Forelimb muscle (tissue), 1 donor: ENCODE measurements around the gene CCDC177. TPM values are rescaled to one million over a fixed set of nuclear protein-coding genes. Genes with fewer than 3 reads are reported as not detected.

Experiments
- DNase-seq: peaks from one replicate; pipeline ENCODE4 v3.0.0-alpha.2; 2013; ENCODE audit warnings: low read depth
- polyA plus RNA-seq: library from polyadenylated mRNA; unstranded; fragments of 120-200 nt; gene quantifications from one replicate; pipeline ENCODE4 v1.2.1, GENCODE V29; 2013; ENCODE audit not compliant: insufficient read length

The CCDC177 gene
- polyA plus RNA-seq, 1 donor: not detected

DNA sequence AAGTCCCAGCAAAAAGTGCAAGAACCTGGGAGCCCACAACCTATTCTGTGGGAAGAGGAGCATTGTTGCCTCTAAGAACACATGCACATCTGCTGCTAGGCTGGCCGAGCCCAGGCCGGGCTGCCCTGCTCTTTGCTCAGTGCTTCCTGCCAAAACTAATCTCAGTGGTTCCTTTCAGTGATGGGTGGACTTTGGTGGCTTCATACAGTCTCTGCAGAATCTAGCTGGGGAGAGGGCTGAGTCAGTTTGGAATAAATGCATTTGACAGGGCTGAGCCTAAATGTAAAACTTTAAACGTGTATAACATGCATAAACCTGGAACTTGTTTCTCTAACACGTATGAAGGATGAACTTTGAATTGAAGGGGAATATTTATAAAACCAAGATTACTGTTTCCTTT lies 44.6 kb downstream of the CCDC177 start:
- DNase-seq: no peak

DNA sequence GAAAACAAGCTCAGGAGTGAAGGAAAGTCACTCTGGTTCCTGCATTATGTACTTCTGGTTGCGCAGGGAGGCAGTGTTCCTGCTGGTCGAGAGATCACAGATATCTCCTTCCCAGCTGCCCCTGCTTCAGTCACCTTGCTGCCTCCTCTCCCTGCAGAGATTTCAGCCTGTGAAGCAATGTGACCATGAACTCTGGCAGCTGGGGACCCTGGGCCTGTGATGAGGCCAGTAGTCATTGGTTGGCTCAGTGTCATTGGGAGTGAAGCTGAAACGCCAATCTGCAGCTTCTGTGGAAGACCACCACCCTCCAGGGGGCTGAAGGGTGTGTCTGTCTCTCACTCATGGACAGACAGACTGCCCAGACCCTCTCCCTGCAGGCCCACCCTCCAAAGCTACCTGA lies 45.1 kb downstream of the CCDC177 start:
- DNase-seq: no peak

DNA sequence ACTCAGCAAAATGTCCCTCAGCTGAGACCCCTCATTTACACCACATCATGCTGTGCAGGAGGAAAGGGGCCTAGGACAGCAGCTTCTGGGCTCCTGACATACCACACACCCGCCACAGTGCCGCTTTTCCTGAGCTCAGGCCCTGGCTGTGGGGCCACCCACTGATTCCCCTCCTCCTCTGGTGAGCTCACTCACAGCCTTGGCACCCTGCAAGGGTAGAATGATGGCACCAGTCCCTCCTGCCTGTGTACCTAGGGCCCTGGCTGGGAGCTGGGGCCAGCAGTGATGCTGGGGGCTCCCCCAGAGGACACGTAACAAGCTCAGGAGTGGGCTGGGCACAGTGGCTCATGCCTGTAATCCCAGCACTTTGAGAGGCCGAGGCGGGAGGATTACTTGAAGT lies 45.7 kb downstream of the CCDC177 start:
- DNase-seq: no peak

DNA sequence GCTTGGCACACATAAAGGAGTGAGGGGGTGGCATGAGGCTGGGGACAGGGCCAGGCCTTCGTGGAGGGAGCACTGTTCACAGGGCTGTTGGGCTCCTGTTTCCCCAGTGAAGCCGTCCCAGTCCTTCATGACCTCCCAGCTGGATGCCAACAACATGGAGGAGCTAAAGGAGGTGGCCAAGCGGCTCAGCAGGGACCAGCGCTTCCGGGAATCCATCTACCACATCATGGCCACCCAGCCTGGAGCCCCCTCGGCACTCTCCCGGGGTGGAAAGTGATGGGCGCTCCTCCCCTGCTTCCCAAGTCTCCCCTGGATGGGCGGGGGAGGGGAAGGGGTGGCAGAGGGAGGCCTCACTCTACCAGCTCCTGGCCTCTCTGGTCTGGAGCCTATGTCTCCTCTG lies 46.5 kb downstream of the CCDC177 start:
- no peak for DNase-seq

DNA sequence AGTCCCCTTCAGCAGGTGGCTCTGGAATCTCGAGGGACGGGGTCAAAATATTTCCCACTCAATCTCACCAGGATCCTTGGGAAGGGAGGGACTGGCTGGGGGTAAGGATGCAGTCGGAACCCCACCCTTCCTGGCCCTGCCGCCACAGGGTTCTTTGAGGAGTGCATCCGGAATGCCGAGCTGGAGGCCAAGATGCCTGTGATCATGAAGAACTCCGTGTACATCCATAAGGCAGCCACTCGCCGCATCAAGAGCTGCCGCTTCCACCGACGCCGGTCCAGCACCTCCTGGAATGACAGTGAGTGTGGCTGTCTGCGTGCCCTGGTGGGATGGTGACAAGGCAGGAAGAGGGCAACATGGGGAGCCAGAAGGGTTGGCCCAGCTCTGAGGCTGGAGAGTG lies 47.0 kb downstream of the CCDC177 start:
- DNase-seq: no peak

DNA sequence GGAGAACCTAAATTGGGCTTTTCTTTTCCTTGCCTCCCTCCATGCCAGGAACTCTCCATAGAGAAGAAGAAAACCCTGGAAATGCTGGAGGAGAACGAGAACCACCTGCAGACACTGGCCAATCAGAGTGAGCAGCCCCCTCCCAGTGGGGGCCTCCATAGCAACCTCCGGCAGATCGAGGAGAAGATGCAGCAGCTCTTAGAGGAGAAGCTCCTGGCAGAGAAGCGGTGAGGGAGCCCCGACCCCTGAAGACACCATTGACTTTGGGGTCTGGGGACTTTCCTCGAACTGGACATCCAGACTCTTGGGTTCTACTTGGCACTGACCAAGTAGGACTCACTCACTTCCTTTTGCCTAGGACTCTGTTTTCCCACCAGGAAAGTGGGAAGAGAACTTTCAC lies 48.8 kb downstream of the CCDC177 start:
- DNase-seq: no peak

DNA sequence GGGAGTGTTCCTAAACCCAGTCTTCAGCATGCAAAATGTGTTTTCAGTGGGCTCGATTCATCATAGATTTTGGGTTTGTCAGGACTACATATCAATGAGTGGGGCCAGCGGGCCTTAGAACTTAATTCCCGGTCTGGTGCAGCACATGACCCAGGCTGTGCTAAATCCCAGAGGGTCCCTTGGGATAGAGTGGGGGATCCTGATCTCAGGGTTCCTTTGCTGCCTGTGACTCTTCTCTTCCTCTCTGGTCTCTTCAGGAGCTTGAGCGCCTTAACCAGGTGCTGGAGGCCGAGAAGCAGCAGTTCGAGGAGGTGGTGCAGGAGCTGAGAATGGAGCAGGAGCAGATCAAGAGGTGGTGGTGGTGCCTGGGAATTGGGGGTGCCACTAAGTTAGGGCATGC lies 52.6 kb downstream of the CCDC177 start:
- no peak for DNase-seq

Other genes starting within 250 kb of the CCDC177 start
- gene ERH, start 176.6 kb downstream of the CCDC177 start, polyA plus RNA-seq: 137 TPM
- 27.7 TPM for gene SLC39A9, start 176.2 kb downstream of the CCDC177 start, polyA plus RNA-seq
- gene PLEKHD1, start 90.1 kb downstream of the CCDC177 start, polyA plus RNA-seq: 0.68 TPM
- gene SUSD6, start 36.7 kb upstream of the CCDC177 start, polyA plus RNA-seq: 18.0 TPM
- 281 TPM for gene SRSF5, start 192.3 kb upstream of the CCDC177 start, polyA plus RNA-seq
- gene SLC10A1, start 222.4 kb upstream of the CCDC177 start, polyA plus RNA-seq: not detected